Esophagus mucosa (tissue), 1 donor: ENCODE measurements around the gene ARHGEF4. TPM values are rescaled to one million over a fixed set of nuclear protein-coding genes. Genes with fewer than 3 reads are reported as not detected.

Experiments used
- ATAC-seq: fragments of 200-7000 bp; cut with Tn5 transposase; one replicate; pipeline ENCODE4 v1.9.1; 2020
- total RNA-seq: library from RNA; stranded (reverse); gene quantifications from one replicate; pipeline ENCODE4 v1.2.4, GENCODE V29; 2023
- donor health status: DM: yes; HTN: yes; CAD: no.

The ARHGEF4 gene
- total RNA-seq, 1 donor from 2014 or later = 41.8 TPM

DNA sequence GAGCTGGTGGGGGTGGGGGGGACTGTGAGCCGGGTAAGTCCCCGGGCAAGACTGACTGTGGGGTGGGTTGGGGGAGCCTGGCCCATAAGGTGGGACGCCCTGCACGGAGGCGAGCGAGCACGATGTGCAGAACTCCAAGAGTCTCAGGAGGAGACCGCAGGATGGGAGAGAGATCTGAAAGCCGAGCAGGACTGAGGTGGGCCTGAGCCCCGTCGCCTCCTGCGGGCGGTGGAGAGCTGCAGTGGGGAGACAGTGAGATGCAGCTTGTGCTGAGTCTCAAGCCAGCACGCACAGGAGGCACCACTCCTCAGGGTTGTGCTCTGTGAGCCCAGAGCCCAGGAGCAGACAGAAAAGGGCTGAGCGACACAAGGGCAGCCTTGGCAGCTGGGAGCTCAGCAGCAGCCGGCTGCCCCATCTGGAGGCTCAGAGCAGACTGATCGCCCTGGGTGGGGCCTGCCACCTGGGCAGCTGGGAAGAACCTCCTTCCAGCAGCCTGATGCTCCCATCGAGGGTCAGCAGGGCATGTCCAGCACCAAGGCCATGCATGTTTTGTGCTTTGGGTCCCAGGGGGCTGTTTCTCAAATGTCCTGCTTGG is 15.9 kb downstream of the ARHGEF4 start:
- no peak for ATAC-seq

DNA sequence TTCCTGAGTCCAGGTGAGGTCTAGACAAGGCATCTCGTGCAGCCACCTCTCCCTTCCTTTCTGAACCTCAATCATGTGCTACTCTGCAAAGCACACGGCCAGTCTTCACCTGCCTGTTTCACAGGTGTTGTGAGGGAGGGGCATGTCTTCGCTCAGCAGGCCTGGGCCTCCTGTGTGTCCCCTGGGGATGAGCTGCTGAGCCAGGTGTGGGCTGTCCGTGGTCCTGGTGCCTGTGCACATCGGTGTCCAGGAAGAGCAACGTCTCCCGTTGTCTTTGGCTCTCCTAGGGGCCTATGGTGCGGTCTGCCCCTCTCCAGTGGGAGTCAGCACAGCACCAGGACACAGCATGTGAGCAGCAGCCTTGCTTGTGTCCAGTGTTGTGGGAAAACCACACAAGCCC is 16.7 kb downstream of the ARHGEF4 start:
- ATAC-seq = no peak

DNA sequence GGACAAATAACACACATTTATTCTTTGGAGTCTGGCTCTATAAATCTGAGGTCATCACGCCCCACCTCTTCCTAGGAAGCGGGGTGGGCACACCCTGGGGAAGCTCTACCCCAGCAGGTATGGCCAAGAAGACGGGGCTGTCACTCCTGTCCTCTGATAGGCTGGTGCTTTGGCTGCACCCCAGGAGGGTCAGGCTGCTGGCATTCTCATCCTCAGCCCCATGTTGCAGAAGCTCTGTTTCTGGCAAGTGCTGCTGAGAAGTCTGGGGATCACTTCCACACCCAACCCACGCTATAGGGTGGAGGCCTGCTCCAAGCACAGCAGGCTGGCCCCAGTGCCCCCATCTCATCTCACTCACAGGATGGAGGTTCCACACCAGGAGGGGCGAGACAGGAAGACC is 17.6 kb downstream of the ARHGEF4 start:
- no peak for ATAC-seq

DNA sequence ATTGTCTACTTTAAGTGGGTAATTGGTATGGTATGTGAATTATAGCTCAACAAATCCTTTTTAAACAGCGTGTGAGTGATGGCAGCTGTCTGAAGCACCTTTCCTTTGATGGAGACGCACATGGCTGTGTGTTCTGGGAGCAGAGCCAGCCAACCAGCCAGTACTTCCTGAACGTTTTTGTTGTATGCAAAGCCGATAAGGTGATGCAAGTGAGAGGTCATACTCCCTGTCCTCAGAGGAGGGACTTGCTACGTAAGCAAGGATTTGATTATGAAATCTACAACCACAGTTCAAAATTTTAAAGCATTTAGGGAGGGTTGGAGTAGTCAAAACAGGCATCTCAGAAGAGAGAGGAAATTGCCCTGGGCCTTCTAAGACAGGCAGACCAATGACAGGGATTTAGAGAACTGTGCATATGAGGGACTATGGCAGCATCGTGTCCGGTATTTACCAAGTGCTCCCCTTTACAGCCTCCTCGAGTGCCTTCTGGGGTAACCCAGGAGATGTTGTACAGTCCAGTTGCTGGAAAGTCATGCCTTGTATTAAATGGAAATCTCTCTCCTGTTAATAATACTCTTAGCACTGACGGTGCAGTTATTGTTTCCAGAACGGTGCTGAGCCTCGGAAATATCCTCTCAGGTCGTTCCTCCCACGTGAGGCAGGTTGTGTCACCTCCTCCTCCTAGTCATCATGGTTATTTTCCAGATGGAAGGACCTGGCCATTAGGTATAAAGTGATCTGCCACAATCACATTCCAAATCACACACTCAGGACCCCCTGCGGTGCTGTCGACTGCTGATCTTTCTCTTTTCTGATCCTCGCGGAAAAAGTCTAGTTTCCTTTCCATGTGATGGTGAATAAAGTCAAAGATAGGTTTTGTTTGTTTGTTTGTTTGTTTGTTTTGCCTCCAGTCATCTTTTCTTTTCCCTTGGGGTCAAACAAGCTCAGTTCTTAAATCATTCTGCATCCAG is 28.4 kb downstream of the ARHGEF4 start:
- peak; percentile 97 for ATAC-seq

DNA sequence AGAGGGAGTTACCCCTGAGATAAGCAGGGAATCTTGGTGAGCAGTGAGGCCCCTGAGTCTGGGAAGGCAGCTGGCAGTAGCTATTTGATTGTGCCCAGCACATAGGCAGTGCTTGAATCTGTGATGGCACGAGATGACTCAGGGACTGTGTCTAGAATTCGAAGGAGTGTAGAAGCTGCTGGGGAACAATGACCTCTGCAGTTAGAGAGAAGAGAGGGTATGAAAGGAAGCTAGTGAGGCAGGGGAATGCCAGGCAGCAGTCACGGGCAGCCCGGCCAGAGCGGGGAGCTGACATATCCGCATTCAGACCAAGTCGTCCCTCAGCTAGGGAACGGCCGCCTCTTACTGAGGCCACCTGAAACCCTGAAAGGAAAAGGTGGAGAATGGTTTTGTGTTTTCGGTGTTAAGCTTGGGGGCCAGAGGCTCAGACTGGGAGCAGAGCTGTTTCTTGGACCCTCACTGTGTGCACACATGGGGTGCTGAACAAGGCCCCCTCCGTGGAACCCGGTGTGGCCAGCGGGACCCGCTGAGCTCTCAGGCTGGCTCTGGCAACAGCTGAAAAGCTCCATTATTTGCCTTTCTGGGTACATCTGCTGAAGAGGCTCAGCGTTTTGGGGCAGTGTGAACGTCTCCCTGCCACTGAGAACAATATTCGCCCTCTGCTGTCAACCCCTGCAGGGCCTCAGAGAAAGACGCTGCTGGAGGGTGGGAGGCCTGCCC is 32.9 kb downstream of the ARHGEF4 start:
- ATAC-seq = no peak

DNA sequence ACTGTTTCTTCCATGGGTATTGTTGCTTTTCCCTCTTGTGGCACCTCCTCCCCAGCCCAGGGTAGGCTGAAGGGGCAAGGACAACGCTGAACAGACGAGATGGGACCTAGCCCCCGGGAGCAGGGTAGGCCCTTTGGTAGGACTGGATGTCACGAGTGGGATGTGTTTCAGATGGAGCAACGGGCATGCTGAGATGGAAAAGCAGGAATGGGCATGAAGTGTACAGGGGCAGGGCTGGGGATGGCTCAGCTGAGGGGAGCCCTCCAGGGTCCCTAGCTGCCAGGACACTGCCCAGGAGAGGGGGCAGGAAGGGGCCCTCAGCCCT is 33.4 kb downstream of the ARHGEF4 start:
- ATAC-seq = no peak

DNA sequence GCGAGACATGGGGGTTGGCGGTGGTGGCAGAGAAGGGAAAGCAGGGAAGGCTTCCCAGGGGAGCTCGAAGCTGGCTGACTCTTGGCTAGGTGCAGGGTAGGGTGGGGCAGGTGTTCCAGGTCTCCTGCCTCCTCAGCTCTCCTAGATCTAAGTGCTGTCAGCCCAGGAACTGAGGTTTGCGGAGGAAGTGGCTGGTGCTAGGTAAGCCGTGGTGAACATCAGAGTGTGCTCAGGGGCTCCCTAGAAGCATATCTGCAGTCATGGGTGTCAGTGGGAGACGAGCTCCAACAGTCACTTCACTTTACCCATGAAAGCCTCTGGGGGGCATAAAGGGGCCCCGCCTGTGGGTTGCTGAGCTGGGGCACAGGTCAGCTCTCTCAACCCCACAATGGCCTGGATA is 34.1 kb downstream of the ARHGEF4 start:
- no peak for ATAC-seq

DNA sequence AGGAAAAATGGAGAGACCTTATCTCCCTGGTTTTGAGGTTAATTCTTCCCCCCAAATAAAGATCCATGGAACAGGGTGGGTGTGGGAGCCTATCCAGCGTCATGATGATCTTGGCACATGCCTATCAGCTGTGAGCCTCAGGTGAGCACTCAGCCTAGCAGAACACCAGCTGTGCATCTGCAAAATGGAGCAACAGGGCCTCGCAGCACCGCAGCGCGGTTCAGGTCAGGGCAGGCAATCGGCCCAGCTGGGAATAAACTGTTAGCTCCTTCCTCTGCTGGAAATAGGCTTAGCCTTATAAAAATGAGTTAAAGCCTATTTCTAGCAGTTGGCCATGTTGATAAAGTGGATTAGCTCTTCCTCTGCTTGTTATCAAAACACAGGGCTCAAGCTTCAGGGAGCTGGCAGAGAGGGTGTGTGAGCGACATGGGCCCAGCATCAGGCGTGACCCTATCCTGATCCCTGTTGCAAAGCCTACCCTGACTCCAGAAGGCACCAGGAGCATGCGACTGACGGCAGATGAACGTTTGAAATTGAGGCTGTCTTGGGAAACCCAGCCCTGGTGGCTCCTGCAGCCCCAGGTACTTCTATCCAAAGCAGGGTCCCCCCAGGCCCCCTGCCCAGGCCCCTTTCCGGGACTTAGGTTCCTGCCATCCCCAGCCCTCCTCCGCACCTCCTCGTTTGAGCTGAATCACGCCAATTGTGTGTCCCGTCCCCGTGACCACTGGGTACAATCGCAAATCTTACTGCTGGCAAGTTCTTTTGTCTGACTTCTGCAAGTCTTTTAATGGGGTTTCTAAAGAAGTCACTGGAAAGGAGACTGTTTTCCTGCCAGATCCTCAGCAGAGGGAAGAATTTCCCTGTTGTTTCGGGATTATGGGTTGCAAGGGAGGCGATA is 35.4 kb downstream of the ARHGEF4 start:
- no peak for ATAC-seq

DNA sequence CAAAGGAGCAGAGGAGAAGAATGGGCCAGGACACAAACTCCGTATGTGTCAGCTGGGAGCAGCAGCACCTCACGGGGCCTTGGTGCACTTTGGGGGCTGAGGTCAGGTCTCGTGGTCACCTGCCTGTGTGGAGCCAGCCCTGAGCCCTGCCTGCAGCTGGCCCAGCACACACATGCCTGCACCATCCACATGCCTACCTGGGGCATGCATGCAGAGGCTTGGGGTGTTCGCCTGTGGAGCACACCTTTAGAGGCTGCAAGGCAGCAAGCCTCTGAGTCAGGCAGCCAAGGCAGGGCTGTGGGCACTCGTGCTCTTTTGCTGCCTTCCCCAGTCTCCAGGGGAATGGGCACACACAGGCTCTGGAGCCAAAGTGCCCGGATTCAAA is 36.0 kb downstream of the ARHGEF4 start:
- peak; percentile 49 for ATAC-seq

DNA sequence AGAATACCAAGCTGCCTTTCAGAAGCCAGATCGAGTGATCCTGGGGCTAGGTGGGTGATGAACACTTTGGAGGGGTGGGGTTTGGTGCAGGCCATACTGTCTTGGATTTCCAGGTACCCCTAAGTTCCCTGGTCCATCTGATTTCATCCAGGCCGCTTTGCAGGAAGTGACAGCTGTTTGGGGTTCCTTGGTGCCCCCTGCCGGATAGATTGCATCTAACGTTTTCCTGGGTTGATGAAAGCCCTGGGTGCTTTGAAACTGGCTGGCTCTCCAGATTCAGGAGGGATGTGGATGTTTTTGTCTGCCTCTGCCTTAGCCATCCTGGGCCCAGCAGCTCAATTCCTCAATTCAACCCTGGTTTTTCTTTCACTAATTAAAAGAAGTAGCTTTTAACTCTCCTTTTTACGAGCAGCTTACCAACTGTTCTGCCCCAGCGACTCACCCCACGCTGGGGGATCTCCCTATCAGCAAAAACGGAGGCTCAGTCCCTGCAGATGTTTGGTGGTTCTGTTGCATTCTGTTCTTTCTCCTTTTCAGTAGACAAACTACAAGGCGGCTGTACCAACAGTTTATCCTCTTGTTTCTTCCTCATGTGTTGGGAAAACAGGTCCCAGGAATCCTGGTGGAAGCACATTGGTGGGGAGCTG is 37.1 kb downstream of the ARHGEF4 start:
- ATAC-seq = peak; percentile 27

DNA sequence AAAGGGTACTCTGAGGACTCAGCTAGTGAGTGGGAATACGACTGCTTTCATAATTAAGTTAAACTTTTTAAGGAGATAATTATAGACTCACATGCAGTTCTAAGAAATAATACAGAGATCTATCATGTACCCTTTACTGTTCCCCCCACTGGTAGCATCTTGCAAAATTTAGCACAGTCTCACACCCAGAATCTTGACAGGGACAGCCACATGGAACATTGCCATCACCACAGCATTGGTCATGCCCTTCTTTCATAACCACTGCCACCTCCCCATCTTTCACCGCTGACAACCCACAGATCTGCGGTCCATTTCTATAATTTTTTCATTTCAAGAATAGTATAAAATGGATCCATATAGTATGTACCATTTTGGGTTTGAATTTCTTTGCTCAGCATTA is 37.8 kb downstream of the ARHGEF4 start:
- ATAC-seq = no peak

DNA sequence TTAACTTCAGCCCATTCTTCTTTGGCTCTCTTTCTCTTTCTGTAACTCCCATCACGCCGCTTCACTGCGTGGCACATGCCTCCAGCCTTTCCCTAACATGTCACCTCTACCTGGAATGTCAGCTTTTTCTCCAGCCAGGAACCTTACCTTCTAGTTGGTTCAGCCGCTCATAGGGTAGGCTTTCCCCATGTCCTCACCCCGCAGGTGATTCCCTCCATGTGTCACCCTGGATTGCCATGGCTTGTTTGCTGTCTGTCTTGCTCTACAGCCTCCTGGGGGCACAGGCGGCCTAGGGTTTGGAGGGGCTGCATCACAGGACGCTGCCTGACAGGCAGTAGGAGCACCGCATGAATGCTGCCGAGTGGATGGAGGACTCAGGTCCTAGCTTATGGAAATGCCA is 39.2 kb downstream of the ARHGEF4 start:
- no peak for ATAC-seq

DNA sequence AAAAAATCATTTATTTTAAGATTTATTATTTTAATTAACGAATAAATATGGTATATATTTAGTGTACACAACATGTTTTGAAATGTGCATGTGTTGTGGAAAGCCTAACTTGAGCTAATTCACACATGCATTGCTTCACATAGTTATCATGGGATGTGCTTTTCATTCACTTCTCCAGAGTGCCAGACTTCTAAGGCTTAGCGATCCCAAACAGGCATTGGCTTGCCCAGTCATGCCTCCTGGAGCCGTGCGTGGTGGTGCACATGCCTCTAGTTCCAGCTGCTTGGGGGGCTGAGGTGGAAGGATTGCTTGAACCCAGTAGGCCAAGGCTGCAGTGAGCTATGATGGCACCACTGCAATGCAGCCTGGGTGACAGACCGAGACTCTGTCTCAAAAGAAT is 40.5 kb downstream of the ARHGEF4 start:
- ATAC-seq = no peak

DNA sequence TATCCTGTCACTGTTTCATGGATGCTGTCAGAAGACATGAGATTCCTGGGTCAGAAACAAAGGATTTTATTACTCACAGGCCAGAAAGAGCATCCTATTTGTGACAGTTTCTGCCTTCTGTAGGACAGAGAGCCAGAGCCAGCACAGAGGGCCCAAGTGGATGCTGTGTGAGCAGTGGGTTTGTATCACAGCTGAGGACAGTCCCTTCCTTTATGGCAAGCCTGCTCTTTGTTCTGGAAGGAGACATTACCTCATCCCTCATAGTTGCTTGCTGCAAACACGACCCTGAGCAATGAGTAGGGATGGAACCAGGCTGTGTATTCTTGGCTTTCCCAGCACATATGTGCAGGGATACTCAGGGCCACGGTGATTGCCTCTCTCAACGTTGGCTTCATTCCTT is 41.6 kb downstream of the ARHGEF4 start:
- no peak for ATAC-seq

DNA sequence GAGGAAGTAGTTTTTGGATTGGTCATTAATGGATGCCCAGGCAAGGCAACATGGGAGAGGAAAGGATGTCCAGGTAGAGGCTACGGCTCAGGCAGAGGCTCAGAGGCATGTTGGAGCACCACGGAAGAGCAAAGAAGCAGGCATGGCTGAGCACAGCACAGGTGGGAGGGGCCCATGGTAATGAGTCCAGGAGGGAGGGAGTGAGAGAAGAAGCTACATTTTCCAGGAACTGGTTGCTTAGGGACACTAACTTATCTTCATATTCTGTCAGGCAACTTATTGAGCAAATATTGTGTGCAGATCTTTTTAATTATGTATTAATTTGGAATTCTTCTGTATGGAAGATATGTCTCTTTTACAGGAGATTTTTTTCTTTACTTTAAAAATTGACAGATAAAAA is 42.2 kb downstream of the ARHGEF4 start:
- no peak for ATAC-seq

DNA sequence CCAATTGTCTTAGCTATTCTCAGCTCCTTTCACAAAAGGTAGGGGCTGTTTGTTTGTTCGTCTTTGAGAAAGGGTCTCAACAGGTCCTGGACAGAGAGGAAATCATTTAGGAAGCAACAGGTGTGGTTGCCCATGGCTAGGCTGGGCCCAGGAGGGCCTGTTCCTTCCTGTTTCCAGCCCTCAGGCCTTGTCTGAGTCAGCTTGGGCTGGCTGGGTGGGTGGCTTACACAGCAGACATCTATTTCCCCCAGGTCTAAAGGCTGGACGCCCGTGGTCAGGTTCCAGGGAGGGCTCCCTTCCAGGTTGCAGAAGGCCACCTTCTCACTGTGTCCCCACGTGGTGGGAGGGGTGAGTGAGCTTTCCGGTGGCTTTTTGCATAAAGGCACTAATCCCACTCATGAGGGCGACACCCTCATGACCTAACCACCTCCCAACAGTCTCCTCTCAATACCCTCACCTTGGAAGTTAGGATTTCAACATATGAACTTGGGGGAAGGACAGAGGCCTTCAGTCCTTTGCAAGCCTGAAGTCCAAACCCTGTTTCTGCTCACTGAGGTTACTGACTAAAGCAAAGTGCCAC is 45.5 kb downstream of the ARHGEF4 start:
- peak; percentile 84 for ATAC-seq

DNA sequence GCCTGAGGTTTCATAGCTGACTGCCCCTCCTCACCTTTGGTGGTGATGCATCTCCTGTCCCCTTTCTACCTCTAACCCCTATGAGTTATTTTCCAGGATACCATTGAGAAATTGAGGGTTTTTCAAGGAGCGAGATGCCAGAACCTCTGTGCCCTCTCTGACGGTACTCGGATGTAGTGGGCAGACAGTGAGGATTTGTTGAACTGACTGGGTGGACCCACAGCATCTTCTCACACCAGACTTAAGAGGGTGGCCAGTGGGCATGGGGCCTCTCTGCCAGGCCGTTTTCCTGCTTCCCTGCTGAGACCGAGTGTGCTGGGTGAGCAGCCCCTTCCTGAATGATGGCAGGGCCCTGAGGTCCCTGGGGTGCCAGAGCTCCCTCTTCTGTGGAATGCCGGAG is 46.3 kb downstream of the ARHGEF4 start:
- ATAC-seq = no peak

DNA sequence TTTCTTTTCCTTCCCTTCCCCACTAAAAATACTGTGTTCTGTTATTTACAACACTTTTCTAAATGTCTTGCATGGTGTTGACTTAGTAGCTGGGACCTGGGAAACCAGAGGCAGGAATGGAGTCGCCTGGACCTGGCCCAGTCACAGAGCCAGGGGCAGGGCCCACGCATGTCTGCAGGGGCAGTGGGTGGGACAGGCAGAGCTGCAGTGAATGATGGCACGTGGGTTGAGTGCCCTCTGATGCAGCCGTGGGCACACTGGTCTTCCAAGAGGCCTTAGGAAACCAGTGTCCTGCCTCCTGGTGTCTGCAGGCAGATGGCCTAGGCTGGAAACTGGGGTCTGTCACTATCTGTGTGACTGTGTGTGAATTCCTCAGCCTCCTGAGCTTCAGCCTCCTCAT is 46.8 kb downstream of the ARHGEF4 start:
- ATAC-seq = no peak

DNA sequence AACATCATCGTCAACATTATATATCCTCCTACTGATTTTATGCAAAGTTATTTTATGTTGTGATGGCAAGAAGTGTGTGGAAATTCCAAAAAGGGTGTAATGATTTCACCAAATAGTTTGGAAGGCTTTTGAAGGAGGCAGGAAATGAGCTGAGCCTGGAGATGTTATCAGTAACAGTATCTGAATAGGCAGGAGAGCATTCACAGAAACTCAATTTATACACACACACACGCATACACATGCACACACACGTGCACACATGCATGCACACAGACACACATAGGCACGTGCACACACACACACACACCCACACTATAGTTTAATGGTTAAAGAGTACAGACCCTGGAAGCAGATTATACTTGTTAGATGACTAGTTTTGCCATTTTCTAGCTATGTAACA is 47.3 kb downstream of the ARHGEF4 start:
- ATAC-seq = no peak

DNA sequence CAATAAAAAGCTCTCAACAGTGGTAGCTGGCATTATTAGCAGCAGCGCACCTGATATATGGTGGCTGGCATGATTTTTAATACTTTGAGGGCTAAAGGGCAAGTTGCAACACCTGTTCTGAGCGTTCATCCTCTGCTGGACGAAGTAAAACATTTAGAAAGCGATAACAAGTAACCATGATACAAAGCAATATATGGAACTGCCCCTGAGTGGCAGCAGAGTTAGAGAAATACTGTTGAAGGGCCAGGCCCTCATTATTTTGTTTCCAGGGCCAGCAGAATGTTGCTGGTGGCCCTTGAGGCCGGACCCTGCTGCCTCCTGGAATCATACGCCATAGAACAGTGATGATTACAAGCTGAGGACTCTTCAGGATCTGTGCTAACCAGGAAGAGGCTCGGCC is 47.8 kb downstream of the ARHGEF4 start:
- no peak for ATAC-seq

DNA sequence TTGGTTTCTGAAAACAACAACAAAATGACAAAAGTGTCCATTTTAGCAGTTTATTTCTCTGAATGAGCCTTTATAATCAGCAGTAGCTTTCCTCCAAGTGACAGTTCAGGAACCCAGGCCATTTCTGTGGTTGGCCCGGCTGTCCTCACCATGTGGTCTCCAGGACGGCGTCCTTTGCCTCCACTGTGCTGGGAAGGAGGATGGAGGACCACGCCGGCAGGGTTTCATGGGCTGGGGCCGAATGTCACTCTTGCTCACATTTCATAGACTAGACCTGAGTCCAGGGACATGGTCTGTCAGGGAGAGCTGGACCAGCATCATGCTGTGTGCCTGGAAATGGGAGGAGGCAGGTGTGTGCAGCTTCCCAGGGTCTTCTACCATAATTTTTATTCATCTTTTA is 50.9 kb downstream of the ARHGEF4 start:
- no peak for ATAC-seq
